NCI-H2171 treated with DMSO at 0.1 percent for 48 hours (cell line): ENCODE measurements around the gene MEP1B.

Source experiments
- DNase-seq: peaks from one replicate; lab custom pipeline; 2025; lab: John Stamatoyannopoulos, UW

MEP1B gene

DNA sequence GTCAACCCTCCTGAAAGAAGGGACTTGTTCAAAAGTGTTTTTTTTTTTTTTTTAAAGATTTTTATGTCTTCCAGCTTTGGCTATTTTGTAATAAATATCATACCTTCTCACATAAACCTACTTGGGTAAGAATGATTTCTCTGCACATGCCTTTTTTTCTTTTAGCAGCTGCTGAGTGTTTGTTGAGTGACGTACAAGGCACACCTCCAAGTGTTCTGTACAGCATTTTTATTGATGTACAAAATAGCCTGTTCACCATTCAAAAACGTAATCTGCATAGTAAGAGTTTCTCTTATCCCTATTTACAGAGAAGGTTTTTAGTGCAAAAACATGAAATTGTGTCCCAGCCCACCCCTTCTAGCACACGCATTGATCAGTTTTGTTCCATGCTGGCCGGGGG lies 77.6 kb downstream of the MEP1B start:
- DNase-seq: no peak
